ENCODE data around the gene IL10RA.

DNA sequence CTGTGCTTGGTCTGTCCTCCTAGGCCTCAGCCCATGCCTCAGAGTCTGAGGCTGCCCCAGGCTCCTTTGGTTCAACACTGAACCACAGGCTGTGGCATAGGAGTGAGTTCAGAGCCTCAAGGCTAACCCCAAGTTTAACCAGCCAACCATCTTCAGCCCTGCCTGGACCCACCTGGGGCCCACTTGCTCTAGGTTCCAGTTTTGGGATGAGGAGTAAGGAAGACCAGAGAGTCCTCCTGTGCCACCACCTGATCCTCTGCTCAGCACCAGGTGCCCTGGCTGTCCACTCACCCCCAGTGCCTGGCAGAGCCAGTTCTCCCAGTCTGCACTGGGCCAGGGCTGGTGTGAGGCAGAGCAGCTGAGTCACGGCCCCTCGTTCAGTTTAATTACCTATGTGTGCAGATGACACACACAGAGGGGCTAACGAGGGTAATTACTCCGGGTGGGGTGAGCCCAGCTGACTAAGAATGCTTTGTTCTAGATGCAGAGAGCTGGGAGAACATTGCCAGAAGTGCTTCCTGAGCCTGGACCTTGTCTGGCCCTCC, 45.0 kb upstream of the IL10RA start:
- TF ChIP-seq, protein P1, sequence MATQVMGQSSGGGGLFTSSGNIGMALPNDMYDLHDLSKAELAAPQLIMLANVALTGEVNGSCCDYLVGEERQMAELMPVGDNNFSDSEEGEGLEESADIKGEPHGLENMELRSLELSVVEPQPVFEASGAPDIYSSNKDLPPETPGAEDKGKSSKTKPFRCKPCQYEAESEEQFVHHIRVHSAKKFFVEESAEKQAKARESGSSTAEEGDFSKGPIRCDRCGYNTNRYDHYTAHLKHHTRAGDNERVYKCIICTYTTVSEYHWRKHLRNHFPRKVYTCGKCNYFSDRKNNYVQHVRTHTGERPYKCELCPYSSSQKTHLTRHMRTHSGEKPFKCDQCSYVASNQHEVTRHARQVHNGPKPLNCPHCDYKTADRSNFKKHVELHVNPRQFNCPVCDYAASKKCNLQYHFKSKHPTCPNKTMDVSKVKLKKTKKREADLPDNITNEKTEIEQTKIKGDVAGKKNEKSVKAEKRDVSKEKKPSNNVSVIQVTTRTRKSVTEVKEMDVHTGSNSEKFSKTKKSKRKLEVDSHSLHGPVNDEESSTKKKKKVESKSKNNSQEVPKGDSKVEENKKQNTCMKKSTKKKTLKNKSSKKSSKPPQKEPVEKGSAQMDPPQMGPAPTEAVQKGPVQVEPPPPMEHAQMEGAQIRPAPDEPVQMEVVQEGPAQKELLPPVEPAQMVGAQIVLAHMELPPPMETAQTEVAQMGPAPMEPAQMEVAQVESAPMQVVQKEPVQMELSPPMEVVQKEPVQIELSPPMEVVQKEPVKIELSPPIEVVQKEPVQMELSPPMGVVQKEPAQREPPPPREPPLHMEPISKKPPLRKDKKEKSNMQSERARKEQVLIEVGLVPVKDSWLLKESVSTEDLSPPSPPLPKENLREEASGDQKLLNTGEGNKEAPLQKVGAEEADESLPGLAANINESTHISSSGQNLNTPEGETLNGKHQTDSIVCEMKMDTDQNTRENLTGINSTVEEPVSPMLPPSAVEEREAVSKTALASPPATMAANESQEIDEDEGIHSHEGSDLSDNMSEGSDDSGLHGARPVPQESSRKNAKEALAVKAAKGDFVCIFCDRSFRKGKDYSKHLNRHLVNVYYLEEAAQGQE (IDR thresholded peaks at IDR 0.05), result no peak
- TF ChIP-seq NR2F2 (IDR thresholded peaks at IDR 0.05), result no peak
- no peak for TF ChIP-seq RAD21 (IDR thresholded peaks at IDR 0.05)
- TF ChIP-seq CTCF (IDR thresholded peaks at IDR 0.05; ENCODE audit: low read depth, low read length, missing input control), result no peak
- TF ChIP-seq, protein P2, sequence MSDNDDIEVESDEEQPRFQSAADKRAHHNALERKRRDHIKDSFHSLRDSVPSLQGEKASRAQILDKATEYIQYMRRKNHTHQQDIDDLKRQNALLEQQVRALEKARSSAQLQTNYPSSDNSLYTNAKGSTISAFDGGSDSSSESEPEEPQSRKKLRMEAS (IDR thresholded peaks at IDR 0.05), result no peak
- TF ChIP-seq FOXA2 (IDR thresholded peaks at IDR 0.05), result no peak
- TF ChIP-seq YY1 (IDR thresholded peaks at IDR 0.05), result no peak
- no peak for TF ChIP-seq GABPA (IDR thresholded peaks at IDR 0.05 in 1 of 2, conservative IDR thresholded peaks at IDR 0.05 in 1 of 2)
- no peak for TF ChIP-seq JUND (IDR thresholded peaks at IDR 0.05)
- TF ChIP-seq, protein P3, sequence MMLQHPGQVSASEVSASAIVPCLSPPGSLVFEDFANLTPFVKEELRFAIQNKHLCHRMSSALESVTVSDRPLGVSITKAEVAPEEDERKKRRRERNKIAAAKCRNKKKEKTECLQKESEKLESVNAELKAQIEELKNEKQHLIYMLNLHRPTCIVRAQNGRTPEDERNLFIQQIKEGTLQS (IDR thresholded peaks at IDR 0.05), result no peak
- no peak for TF ChIP-seq TAF1 (conservative IDR thresholded peaks at IDR 0.05)
- TF ChIP-seq SP1 (IDR thresholded peaks at IDR 0.05), result no peak
- TF ChIP-seq FOXA1 (IDR thresholded peaks at IDR 0.05), result no peak

All from liver (tissue), 3 donors.